HG02970 (cell line): Measurements from ENCODE around the gene CDH24.

ENCODE experiments used
- ATAC-seq: cut with Tn5 transposase; IDR thresholded peaks from one replicate; pipeline ENCODE4 v1.9.1; 2021; ENCODE audit warnings: mild to moderate bottlenecking, moderate library complexity, moderate number of reproducible peaks; ENCODE audit not compliant: unreplicated experiment, low FRiP score

The CDH24 gene

GRCh38 chr14:23047751-23048693, 9.3 kb downstream of the CDH24 start:
- ATAC-seq: no peak

- ATAC-seq: no peak
Measured at GRCh38 chr14:23047034-23047634, 10.2 kb downstream of the CDH24 start.

- no peak for ATAC-seq
Measured at GRCh38 chr14:23045419-23046357, 11.6 kb downstream of the CDH24 start.

- no peak for ATAC-seq
Measured at GRCh38 chr14:23044840-23045239, 12.5 kb downstream of the CDH24 start.

GRCh38 chr14:23043754-23044153, 13.6 kb downstream of the CDH24 start:
- no peak for ATAC-seq

GRCh38 chr14:23043145-23043544, 14.2 kb downstream of the CDH24 start:
- ATAC-seq: no peak

GRCh38 chr14:23042162-23042965, 15.0 kb downstream of the CDH24 start, which contains the start of gene PSMB11:
TSS of gene PSMB11 (plus strand) at chr14:23042212. CDS start at chr14:23042226, 14 bp downstream.
- no peak for ATAC-seq

- ATAC-seq: no peak
Measured at GRCh38 chr14:23041729-23042128, 15.6 kb downstream of the CDH24 start.

GRCh38 chr14:23040100-23040499, 17.2 kb downstream of the CDH24 start:
- ATAC-seq: no peak

GRCh38 chr14:23035303-23036144, 21.8 kb downstream of the CDH24 start:
- no peak for ATAC-seq

- peak; percentile 95 for ATAC-seq
Measured at GRCh38 chr14:23034498-23035302, 22.6 kb downstream of the CDH24 start, which contains the start of gene PSMB5. TSS of gene PSMB5 (minus strand) at chr14:23034900. CDS start at chr14:23034881, 19 bp downstream.

- ATAC-seq: no peak
Measured at GRCh38 chr14:23033801-23034497, 23.4 kb downstream of the CDH24 start.

- ATAC-seq: no peak
Measured at GRCh38 chr14:23033251-23033727, 24.0 kb downstream of the CDH24 start.

- ATAC-seq: no peak
Measured at GRCh38 chr14:23030936-23031335, 26.4 kb downstream of the CDH24 start.

- no peak for ATAC-seq
Measured at GRCh38 chr14:23028799-23029198, 28.5 kb downstream of the CDH24 start.

GRCh38 chr14:23025151-23025814, 32.0 kb downstream of the CDH24 start:
- ATAC-seq: no peak

GRCh38 chr14:23024612-23025075, 32.7 kb downstream of the CDH24 start:
- ATAC-seq: no peak
